ENCODE results near the gene GATAD2A. TPM values are rescaled to one million over a fixed set of nuclear protein-coding genes. Genes with fewer than 3 reads are reported as not detected.

Gene GATAD2A
- total RNA-seq, 1 donor from 2014 or later, result 135 TPM

DNA sequence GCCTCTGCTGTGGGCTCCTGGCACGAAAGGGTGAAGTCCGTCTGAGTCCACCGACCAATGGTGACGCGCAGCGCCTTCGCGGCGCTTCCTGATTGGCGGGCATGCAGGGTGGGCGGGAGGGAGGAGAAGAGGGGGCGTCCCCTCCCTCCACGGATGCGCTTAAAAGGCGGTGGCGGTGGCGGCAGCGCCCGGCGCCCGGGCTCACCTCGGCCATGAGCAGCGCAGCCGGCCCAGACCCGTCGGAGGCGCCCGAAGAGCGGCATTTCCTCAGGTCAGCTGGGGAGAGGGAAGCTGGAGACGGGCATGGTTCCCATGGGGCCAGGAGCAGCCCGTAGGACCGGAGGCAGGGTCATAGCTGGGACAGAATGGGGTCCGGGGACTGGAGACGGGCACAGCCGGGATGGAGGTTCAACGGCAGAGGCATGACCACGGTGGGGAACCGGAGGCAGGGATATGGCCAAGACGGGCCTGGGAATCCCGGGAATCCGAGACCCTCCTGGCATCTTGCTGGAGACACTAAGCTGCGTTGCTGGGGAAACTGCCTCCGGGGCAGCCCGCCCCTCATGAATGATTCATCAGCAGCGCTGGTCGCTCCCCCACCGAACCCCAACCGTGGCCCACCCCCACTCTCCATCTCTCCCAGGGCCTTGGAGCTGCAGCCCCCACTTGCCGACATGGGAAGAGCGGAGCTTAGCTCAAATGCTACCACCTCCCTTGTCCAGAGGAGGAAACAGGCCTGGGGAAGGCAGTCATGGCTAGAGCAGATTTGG is 123.4 kb downstream of the GATAD2A start, which contains the start of gene YJEFN3:
TSS of gene YJEFN3 (plus strand) at position 191 of the 770 bp plus-strand sequence. CDS start at position 213, 22 bp downstream.
- intact Hi-C loops (cut with micrococcal nuclease), result no loop called here

DNA sequence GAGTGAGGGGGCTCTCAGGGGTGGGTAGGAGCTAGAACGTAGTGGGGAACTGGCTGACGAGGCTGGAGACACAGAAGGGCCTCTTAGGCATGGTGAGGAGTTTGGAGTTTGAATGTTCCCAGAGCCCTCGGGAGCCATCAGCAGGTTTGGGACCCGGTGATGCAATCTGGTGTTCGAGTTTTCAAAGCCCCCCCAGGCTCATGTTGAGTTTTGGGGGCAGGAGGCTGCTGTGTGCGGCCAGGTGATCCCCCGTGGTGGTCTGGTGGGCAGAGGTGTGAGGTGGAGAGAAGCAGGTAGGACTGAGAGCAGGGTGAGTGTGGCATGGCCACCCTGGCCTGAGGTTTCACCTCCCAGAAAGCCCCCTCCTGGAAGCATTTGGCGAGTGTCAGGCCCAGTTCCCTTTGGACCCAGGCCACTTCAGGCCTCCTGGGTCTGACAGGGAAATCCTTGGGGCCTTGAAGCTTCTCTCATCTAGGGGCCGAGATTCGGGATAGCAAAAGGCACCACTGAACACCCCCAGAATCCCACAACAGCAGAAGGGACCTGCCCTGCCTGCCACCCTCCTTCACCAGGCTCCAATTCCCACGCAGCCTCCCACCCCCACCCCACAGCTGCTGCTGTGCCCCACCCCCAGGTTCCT is 124.4 kb downstream of the GATAD2A start:
- intact Hi-C loops (cut with micrococcal nuclease), result loop anchor here (5.0 kb wide), 1 partner anchor 132 kb away; the partner anchor contains the start of gene ATP13A1

DNA sequence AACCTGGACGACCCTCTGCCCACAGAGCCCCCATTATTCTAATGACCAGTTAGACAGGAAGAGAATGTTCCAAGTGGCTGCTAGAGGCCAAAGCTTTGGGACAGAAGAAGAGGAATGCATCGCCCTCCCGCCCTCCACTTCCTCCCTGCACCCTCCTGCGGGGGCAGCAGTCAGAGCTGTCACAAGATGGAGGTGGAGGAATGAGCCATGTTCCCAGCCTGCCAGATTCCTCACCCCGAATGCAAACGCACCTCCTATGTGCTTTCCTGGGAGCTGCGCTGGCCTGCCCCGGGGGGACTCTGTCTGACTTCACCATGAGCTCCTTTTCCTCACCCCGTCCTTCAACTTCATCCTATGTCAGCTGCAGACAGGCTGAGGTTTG is 124.9 kb downstream of the GATAD2A start:
- intact Hi-C loops (cut with micrococcal nuclease), result loop anchor here (5.0 kb wide), 1 partner anchor 132 kb away; the partner anchor contains the start of gene ATP13A1

DNA sequence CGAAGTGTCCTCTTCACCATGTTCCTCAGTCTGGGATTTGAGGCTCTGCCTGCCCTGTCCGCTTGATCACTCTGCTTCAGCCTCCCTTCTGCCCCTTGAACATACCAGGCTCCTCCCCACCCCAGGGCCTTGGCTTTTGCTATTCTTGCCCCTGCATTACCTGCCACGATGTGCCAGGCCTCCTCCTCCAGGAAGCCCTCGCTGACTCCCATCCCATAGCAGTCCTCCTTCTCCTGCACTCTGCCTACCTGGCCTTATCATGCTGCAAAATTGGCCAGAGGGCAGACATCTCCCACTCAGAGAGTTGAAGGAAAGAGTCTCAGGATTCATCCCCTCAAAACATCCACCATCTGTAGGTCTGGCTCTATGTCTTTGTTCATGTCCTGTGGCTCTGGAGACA is 125.4 kb downstream of the GATAD2A start:
- intact Hi-C loops (cut with micrococcal nuclease), result loop anchor here (5.0 kb wide), 1 partner anchor 131 kb away; the partner anchor contains the start of gene ATP13A1

DNA sequence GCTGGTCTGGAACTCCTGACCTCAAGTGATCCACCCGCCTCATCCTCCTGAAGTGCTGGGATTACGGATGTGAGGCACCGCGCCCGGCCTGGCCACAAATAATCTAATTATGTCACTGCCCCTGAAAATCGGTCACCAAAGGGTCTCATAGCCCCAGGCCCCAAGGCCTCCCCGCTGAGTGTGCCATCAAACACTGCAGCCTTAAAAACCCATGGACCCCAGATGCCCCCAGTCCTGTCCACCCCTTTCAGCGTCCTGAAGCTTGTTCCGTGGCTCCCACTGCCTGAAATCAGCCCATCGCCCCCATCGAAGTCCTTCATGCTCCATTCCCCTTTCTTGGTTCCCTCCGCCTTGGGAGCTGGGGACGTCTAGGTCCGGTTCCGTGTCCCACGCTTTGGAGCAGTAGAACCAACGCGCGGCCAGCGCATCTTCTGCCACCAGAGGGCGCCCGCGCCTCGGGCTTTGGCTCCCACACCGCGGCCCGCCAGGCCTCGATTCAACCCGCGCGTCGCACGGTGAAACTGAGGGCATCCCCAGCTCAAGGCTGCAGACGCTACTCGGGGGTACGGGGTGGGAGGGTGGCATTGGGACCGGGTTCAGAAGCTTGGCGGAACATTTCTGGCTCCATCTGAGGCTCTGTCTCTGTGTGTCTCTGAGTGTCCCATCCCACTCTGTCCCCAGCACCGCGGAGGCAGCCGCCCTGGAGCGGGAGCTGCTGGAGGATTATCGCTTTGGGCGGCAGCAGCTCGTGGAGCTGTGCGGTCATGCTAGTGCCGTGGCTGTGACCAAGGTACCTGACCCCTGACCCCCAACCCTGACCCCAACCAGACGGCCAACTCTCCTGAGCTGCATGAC is 126.7 kb downstream of the GATAD2A start:
- intact Hi-C loops (cut with micrococcal nuclease), result loop anchor here (1.0 to 5.0 kb wide), 4 partner anchors 111 to 427 kb away; partner anchors contain the start of genes ATP13A1 and GMIP

DNA sequence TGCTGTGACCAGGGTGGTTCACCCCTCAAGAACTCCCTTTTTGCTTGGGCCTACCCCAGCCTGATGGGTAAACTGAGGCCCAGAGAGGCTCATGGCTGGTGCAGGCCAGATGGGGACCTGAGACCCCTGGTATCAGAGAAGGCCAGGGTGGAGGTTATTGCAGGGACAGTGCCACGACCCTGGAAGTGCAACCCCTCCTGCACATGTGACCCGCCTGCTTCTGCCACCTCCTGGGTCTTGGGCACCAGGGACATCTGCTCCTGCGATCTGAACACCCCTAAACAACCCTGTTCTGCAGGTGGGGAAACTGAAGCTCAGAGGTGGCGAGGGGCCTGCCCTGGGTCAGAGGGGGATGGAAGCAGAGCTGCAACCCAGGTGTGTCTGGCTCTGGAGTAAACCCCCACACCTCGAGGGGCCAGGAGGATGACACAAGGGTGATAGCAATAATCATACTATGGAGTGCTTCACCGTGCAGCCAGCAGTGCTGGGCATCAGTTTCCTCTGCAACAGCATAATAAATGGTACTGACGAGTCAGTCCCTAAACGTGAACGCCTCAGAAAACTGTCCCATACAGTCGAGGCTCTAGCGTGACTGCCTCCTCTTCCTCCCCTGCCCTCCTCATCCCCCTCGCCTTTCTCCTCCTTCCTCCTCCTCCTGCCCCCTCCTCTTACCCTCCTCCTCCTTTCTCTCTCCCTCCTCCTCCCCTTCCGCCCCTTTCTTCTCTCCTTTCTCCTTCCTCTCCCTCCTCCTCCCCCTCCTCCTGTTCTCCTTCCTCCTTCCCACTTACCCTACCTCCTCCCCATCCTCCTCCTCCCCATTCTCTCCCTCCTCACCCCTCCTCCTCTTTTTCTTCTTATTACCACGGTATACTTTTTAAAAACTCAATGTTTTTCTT is 127.6 kb downstream of the GATAD2A start:
- intact Hi-C loops (cut with micrococcal nuclease), result loop anchor here (1.0 to 5.0 kb wide), 4 partner anchors 110 to 426 kb away; partner anchors contain the start of genes ATP13A1 and GMIP

DNA sequence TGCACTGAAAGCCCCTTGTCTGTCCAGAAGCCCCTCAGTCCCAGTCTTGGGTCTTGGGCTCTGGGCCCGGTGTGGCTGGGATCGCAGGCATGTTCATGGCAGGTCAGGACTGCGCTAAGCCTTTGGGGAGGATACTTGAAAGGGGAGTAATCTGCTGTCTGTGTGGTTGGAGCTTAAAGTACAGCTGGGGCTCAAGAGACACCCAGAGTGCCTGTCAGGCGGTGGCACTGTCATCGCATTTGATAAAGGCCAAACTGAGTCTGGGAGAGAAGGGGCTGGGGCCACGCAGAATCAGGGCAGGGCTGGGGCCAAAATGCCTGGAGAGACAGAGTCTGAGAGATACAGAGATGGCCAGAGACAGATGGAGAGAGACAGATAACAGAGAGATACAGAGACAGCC is 128.4 kb downstream of the GATAD2A start:
- intact Hi-C loops (cut with micrococcal nuclease), result loop anchor here (2.0 to 5.0 kb wide), 2 partner anchors 128 to 243 kb away; partner anchors contain the start of gene ATP13A1

DNA sequence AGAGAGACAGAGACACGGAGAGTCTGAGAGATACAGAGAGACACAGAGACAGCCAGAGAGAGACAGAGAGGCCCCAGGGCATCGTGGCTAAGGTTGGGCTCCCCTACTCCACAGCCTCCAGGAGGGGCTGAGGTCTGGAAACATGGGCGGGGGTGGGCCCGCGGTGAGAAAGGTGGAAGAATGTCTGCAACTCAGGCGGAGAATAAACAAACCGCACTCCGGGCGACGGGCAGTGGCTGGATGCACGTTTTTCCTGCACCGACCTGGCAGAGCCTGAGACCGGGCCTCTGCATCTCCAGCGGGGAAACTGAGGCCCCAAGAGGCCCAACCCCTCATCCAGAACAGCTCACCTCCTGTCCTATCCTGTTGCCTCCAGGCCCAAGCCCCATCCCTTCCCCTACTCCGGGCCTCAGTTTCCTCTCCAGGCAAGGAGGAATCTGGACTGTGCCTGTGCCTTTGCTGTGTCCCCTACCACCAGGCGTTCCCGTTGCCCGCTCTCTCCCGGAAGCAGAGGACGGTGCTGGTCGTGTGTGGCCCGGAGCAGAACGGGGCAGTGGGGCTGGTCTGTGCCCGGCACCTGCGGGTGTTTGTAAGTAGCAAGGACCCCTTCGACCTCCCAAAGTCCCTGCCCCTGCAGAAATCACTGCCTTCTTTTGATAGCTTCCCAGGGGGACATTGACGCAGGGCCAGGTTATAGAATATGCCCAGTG is 129.2 kb downstream of the GATAD2A start:
- intact Hi-C loops (cut with micrococcal nuclease), result loop anchor here (5.0 kb wide), 1 partner anchor 128 kb away; the partner anchor contains the start of gene ATP13A1

DNA sequence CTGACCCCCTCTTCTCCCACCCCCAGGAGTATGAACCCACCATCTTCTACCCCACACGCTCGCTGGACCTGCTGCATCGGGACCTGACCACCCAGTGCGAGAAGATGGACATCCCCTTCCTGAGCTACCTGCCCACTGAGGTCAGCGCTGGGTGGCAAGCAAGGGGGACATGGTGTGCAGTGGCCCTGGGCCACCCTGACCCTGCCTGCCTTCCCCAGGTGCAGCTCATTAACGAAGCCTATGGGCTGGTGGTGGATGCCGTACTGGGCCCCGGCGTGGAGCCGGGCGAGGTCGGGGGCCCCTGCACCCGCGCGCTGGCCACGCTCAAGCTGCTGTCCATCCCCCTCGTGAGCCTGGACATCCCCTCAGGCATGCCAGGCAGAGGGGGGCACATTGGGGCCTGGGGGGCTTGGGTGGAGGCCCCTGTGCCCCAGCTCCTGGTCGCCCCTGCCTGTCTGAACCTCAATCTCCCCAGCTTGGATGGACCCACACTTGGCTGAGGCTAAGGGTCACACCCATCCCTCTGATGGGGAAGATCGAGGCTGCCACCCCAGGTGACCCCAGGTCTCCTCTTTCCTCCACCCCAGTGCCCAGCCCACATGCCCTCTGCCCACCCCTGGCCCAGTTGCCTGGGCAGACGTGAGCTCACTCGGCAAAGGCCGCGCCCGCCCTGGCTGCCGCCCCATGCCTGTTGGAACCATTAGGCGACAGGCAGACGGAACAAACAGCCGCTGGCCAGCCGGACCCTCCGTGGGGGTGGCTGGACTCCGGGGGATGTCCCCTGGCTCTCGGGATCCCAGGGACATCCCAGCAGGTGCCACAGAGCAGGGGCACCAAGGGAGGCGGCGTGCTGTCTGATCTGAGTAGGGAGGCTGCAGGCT is 130.1 kb downstream of the GATAD2A start:
- intact Hi-C loops (cut with micrococcal nuclease), result no loop called here

DNA sequence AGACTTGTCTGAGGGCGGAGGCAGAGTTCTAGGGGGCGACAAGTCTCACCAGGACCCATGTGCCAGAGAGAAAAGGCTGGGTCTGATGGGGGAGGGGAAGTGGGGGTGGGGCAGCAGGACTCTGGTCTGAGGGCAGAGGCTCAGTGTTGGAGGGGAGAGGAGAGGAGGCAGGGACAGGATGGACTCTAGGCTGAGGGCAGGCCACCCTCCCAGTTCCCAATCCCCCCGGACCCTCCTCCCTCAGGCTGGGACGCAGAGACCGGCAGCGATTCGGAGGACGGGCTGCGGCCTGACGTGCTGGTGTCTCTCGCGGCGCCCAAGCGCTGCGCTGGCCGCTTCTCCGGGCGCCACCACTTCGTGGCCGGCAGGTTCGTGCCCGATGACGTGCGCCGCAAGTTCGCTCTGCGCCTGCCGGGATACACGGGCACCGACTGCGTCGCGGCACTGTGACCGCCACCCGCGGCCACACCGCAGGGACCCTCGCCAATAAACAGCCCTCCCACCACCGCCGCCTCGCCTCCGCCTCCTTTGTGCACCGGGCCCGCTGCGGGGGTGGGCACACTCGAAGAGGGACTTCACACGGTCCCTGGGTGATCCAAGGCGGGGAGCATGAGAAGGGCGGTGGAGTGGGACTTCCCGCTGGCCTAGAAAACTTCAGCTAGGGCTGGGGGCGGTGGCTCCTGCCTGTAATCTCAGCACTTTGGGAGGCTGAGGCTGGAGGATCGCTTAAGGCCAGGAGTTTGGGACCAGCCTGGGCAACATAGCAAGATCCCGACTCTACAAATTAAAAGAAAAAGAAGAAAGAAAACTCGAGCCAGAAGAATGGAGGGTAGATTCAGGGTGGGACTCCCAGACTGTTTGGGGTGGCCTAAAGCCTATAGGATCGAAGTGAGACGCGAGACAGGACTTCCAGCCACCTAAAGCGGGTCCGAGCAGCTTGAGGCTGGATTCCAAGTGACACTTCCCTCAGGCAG is 131.9 kb downstream of the GATAD2A start:
- intact Hi-C loops (cut with micrococcal nuclease), result no loop called here

DNA sequence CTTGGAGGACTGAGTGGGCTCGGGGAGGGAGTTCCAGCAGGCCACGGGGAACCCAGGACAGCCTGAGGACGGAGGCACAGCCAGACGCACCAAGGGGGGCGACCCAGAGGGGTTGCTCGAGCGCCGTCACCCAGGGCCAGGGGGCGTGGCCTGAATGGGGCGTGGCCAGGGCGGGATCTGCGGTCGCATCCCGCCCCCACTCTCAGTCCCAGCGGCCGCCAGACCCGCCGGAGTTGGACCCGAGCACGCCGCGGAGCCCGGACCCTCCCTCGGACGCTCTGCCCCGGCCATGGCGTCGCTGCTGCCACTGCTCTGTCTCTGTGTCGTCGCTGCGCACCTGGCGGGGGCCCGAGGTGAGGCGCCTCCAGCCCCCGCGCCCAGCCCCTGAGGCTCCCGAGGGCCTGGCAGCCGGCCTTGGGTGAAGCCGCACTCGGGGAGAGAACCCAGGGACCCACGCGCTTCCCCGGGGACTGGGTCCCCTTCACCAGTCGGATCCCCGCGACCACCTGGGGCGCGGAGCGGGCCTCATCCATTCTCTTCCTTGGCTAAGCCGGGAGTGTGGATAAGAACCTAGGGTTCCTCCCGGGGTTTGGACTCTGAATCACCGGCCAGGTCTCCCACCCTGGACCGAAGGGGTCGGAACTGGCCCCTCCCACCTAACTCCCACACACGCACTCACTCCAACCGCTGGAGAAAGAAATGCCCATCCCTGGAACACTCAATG is 132.7 kb downstream of the GATAD2A start, which contains the start of gene CILP2:
TSS of gene CILP2 (plus strand) at position 205 of the 724 bp plus-strand sequence. CDS start at position 290, 85 bp downstream.
- intact Hi-C loops (cut with micrococcal nuclease), result no loop called here

DNA sequence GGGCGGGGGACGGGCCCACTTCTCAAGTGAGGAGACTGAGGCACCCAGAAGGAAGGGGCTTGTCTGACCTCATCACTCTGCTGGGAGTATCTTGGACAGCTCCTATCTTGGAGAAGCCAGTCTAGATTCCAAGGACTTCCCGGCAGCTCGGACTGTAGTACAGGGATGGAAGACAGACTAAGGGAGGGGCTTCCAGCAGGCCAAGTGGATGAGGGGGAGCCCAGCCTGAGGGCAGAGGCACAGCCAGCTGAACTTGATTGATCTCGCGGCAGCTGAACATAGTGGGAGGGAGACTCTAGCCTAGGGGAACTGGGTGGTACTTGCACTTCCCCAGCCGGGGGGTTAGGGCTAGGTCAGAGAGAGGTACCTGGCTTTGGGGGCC is 133.3 kb downstream of the GATAD2A start:
- intact Hi-C loops (cut with micrococcal nuclease), result no loop called here

DNA sequence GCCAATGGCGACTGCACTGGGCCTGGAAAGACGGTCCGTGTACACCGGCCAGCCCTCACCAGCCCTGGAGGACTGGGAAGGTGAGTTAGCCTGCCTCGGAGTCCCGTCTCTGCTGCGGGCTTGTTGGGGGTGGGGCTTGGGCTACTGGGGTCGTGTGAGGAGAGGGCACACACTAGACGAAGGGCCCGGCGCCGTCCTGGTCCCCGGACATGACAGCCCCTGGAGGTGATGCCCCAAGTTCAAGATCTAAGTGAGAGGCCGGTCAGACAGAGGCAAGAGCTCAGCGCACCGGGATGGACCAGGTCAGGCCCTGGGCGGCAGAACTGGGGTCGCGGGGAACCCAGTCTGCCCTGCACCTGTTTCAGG is 134.2 kb downstream of the GATAD2A start:
- intact Hi-C loops (cut with micrococcal nuclease), result loop anchor here (2.0 to 5.0 kb wide), 4 partner anchors 59 to 328 kb away; partner anchors contain the start of genes GMIP and ZNF253

DNA sequence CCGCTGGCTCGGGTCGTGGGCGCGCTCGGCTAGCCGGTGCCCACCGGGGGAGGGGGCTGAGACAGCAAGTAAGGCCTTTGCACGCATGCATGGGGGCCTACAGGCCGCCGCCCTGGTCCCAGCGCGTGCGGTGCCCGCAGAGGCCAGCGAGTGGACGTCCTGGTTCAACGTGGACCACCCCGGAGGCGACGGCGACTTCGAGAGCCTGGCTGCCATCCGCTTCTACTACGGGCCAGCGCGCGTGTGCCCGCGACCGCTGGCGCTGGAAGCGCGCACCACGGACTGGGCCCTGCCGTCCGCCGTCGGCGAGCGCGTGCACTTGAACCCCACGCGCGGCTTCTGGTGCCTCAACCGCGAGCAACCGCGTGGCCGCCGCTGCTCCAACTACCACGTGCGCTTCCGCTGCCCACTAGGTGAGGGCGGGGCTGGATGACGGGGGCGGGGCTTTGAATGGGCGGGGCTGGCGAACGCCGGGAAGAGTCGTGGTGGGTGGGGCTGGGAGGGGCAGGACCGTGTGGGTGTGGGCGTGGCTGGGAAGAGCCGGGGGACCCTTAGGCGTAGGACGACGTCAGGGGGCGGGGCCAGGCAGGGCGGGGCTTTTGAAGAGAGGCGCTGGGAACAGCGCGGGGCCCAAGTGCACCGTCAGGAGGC is 134.7 kb downstream of the GATAD2A start:
- intact Hi-C loops (cut with micrococcal nuclease), result loop anchor here (2.0 to 5.0 kb wide), 4 partner anchors 59 to 327 kb away; partner anchors contain the start of genes GMIP and ZNF253

DNA sequence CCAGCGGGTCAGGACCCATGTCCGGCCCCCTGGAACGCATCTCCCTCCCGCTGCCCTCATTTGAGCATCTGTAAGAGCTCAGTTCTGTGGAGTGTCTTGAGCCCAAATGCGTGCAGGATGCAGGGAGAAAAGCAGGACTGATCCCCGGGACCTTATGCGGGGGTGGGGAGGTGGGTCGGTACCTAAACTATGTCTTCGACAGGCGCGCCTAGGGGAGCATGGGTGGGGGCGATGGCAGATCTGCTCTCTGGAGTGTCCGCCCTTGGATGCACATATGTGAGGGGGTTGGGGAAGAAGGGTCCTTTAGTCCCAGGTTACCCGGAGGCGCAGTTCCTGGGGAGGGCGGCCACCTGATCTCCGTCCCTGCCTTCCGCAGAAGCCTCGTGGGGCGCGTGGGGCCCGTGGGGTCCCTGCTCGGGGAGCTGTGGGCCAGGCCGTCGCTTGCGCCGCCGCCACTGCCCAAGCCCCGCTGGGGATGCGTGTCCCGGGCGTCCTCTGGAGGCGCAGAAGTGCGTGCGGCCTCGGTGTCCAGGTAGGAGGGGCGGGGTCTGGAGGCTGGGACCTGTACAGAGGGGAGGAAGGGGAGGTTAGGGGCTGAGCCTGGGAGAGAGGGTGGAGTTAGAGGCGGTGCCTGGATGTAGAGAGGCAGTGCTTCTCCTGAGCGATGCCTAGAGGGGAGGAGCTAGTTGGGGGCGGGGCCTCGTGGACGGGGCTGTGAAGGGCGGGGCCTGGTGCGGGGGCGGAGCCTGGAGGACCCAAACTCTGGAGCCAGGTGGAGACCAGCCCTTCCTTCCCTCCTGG is 135.4 kb downstream of the GATAD2A start:
- intact Hi-C loops (cut with micrococcal nuclease), result loop anchor here (1.0 to 5.0 kb wide), 5 partner anchors 58 to 326 kb away; partner anchors contain the start of genes GMIP, PBX4 and ZNF253
